GM18873 (cell line): ENCODE data around the gene PSMD13.
"Not testable (repeated sequence)": the region's sequence is repeated elsewhere in the genome, so short reads cannot be mapped to it uniquely, and the experiment has no call there.

ENCODE experiments used
- ATAC-seq: cut with Tn5 transposase; IDR thresholded peaks from one replicate; pipeline ENCODE4 v1.9.1; 2021; ENCODE audit warnings: mild to moderate bottlenecking, moderate library complexity, moderate number of reproducible peaks; ENCODE audit not compliant: unreplicated experiment, low FRiP score

Gene PSMD13

GRCh38 chr11:236774-237767 lies at the start of gene PSMD13:
Gene PSMD13 (plus strand): TSS chr11:236976. CDS start chr11:237050, 74 bp downstream.
- ATAC-seq, result peak; percentile 65

- not testable (repeated sequence) for ATAC-seq
Observed at GRCh38 chr11:189200-189783, 47.5 kb upstream of the PSMD13 start.

GRCh38 chr11:189843-190311 lies 46.9 kb upstream of the PSMD13 start:
- ATAC-seq, result peak; percentile 76

- ATAC-seq, result not testable (repeated sequence)
Observed at GRCh38 chr11:190546-190945, 46.2 kb upstream of the PSMD13 start.

- ATAC-seq, result not testable (repeated sequence)
Observed at GRCh38 chr11:191490-192478, 45.0 kb upstream of the PSMD13 start.

GRCh38 chr11:192674-193128 lies 44.1 kb upstream of the PSMD13 start, which contains the start of gene SCGB1C1:
Gene SCGB1C1 (plus strand): TSS chr11:193078. CDS start chr11:193100, 22 bp downstream.
- ATAC-seq, result not testable (repeated sequence)

- ATAC-seq, result not testable (repeated sequence)
Observed at GRCh38 chr11:193481-193880, 43.3 kb upstream of the PSMD13 start.

GRCh38 chr11:196786-197731 lies 39.7 kb upstream of the PSMD13 start:
- no peak for ATAC-seq

GRCh38 chr11:197741-198235 lies 39.0 kb upstream of the PSMD13 start:
- ATAC-seq, result no peak

- ATAC-seq, result no peak
Observed at GRCh38 chr11:198236-198806, 38.5 kb upstream of the PSMD13 start.

GRCh38 chr11:199004-199581 lies 37.7 kb upstream of the PSMD13 start:
- no peak for ATAC-seq

- no peak for ATAC-seq
Observed at GRCh38 chr11:199782-200181, 37.0 kb upstream of the PSMD13 start.

- ATAC-seq, result no peak
Observed at GRCh38 chr11:200224-201003, 36.4 kb upstream of the PSMD13 start.

- no peak for ATAC-seq
Observed at GRCh38 chr11:201966-202365, 34.8 kb upstream of the PSMD13 start.

- no peak for ATAC-seq
Observed at GRCh38 chr11:202490-202889, 34.3 kb upstream of the PSMD13 start.

GRCh38 chr11:203056-203944 lies 33.5 kb upstream of the PSMD13 start:
- ATAC-seq, result no peak
